HK-2 (cell line): ENCODE measurements around the gene PCDH9.

Experiments used
- DNase-seq: peaks from one replicate; pipeline ENCODE4 v3.0.0-alpha.2; 2018; ENCODE audit not compliant: unreplicated experiment

Gene PCDH9

GRCh38 chr13:66974174-66974573, 256.0 kb downstream of the PCDH9 start:
- no peak for DNase-seq

GRCh38 chr13:66972659-66973058, 257.5 kb downstream of the PCDH9 start:
- DNase-seq: no peak

GRCh38 chr13:66971004-66971403, 259.1 kb downstream of the PCDH9 start:
- no peak for DNase-seq

- no peak for DNase-seq
Measured at GRCh38 chr13:66969291-66969690, 260.8 kb downstream of the PCDH9 start.

GRCh38 chr13:66967811-66968597, 262.1 kb downstream of the PCDH9 start:
- DNase-seq: no peak

GRCh38 chr13:66965181-66965580, 265.0 kb downstream of the PCDH9 start:
- DNase-seq: no peak

GRCh38 chr13:66962953-66963352, 267.2 kb downstream of the PCDH9 start:
- no peak for DNase-seq

- no peak for DNase-seq
Measured at GRCh38 chr13:66958611-66959010, 271.5 kb downstream of the PCDH9 start.

- DNase-seq: no peak
Measured at GRCh38 chr13:66952507-66952906, 277.6 kb downstream of the PCDH9 start.

- DNase-seq: no peak
Measured at GRCh38 chr13:66951426-66951825, 278.7 kb downstream of the PCDH9 start.

- no peak for DNase-seq
Measured at GRCh38 chr13:66950666-66951065, 279.5 kb downstream of the PCDH9 start.

GRCh38 chr13:66948910-66949309, 281.2 kb downstream of the PCDH9 start:
- no peak for DNase-seq

GRCh38 chr13:66943530-66943929, 286.6 kb downstream of the PCDH9 start:
- no peak for DNase-seq

- DNase-seq: no peak
Measured at GRCh38 chr13:66940113-66940512, 290.0 kb downstream of the PCDH9 start.

GRCh38 chr13:66937423-66937822, 292.7 kb downstream of the PCDH9 start:
- no peak for DNase-seq

- peak; percentile 55 for DNase-seq
Measured at GRCh38 chr13:66933994-66934393, 296.1 kb downstream of the PCDH9 start.

GRCh38 chr13:66933527-66933926, 296.6 kb downstream of the PCDH9 start:
- no peak for DNase-seq

- no peak for DNase-seq
Measured at GRCh38 chr13:66927562-66927961, 302.6 kb downstream of the PCDH9 start.

- peak; percentile 1 for DNase-seq
Measured at GRCh38 chr13:66926851-66927524, 303.1 kb downstream of the PCDH9 start.

- no peak for DNase-seq
Measured at GRCh38 chr13:66926200-66926850, 303.8 kb downstream of the PCDH9 start.

GRCh38 chr13:66922444-66922843, 307.7 kb downstream of the PCDH9 start:
- no peak for DNase-seq

GRCh38 chr13:66921437-66921836, 308.7 kb downstream of the PCDH9 start:
- DNase-seq: no peak
